ENCODE data around the gene CXCL5. TPM values are rescaled to one million over a fixed set of nuclear protein-coding genes. Genes with fewer than 3 reads are reported as not detected.

The CXCL5 gene
- total and polyA plus RNA-seq, 2 of the 4 experiments (the other 2 are of a cell fraction) = 0.14 TPM; not detected in 1

- Histone ChIP-seq H2BK20ac (ENCODE audit: low read depth, low read length) (no peak overlapping the region), H2BK120ac (ENCODE audit: low read depth, low read length) (no peak overlapping the region), H3K9ac (ENCODE audit: low read depth, low read length) (no peak overlapping the region), H3K9me3 (ENCODE audit: control insufficient read depth, insufficient read depth, low read length) (no peaks in the 10 kb centered on the region), H3K27ac (ENCODE audit: insufficient read depth, low read length) (no peak overlapping the region), H2AFZ (replicated peaks; ENCODE audit: low read length, poor library complexity) (no peak overlapping the region), H3K9me1 (ENCODE audit: insufficient read depth, low read length) (no peaks in the 10 kb centered on the region; the same call in 1 of the 2 replicates), H4K91ac (ENCODE audit: insufficient read depth, low read depth, low read length) (no peak overlapping the region), H3K4me2 (ENCODE audit: low read depth, low read length) (no peak overlapping the region), H3K36me3 (ENCODE audit: control insufficient read depth, insufficient read depth, low read length) (no peaks in the 10 kb centered on the region), H3K56ac (ENCODE audit: extremely low read depth, insufficient read depth, low read length) (no peak overlapping the region), H4K5ac (ENCODE audit: low read depth, low read length) (no peak overlapping the region), H4K20me1 (ENCODE audit: insufficient read depth, low read length) (no peaks in the 10 kb centered on the region), H4K8ac (ENCODE audit: low read depth in 2 of 2, low read length in 2 of 2) (no peak overlapping the region), H3K23ac (ENCODE audit: low read depth, low read length) (no peak overlapping the region), H2AK5ac (ENCODE audit: low read depth, low read length) (no peak overlapping the region), H3K4ac (ENCODE audit: low read depth, low read length) (no peak overlapping the region), H3K4me1 (ENCODE audit: control insufficient read depth, insufficient read depth, low read length) (no peaks in the 10 kb centered on the region), H2BK15ac (ENCODE audit: low read depth, low read length) (no peak overlapping the region), H3K4me3 (ENCODE audit: insufficient read depth, low read depth, low read length) (no peak overlapping the region), H2BK5ac (ENCODE audit: low read depth, low read length, poor library complexity, severe bottlenecking) (no peak overlapping the region), H3K79me1 (ENCODE audit: low read depth in 1 of 2, low read length in 2 of 2) (no peaks in the 10 kb centered on the region), H3K14ac (replicated peaks; ENCODE audit: low read depth, low read length) (no peak overlapping the region), H3K27me3 (ENCODE audit: control insufficient read depth, insufficient read depth, low read length) (peaks cover 10% of the 10 kb centered on the region), H2AK9ac (replicated peaks; ENCODE audit: low read depth, low read length, poor library complexity) (no peak overlapping the region), H3K18ac (ENCODE audit: low read depth, low read length) (no peak overlapping the region)
- BruUV-seq (replicated peaks) = no TSS peak
- in situ Hi-C loops (cut with MboI; ENCODE audit: low sequenced_read_pairs) = no loop called here
- no peak for DNase-seq
- intact Hi-C loops (cut with micrococcal nuclease) = no loop called here
- no peak for ATAC-seq (ENCODE audit: low read depth)
- ChIA-PET POLR2A (ENCODE audit: unreplicated experiment) (no interaction called here), CTCF (no interaction called here)
- WGBS, 2 experiments (ENCODE audit: extremely low coverage in 2 of 2, insufficient read length in 1 of 2) = no CpG with 5 or more reads among the region's 1 CpG
- TF ChIP-seq RFX5 (IDR thresholded peaks at IDR 0.05; ENCODE audit: low read depth, low read length) (no peak), MAZ (IDR thresholded peaks at IDR 0.05; ENCODE audit: borderline replicate concordance, low read depth, low read length) (no peak), RCOR1 (IDR thresholded peaks at IDR 0.05; ENCODE audit: insufficient replicate concordance, low read length) (no peak), MAFK (IDR thresholded peaks at IDR 0.05; ENCODE audit: low read depth, low read length) (no peak), CTCF (conservative IDR thresholded peaks at IDR 0.05; ENCODE audit: low read depth, low read length) (no peak), MXI1 (IDR thresholded peaks at IDR 0.05; ENCODE audit: borderline replicate concordance, low read depth, low read length) (no peak), NFE2L2 (IDR thresholded peaks at IDR 0.05; ENCODE audit: low read depth, low read length) (no peak), USF2 (IDR thresholded peaks at IDR 0.05; ENCODE audit: low read depth, low read length) (no peak), FOS (IDR thresholded peaks at IDR 0.05; ENCODE audit: low read depth, low read length) (no peak), CHD1 (IDR thresholded peaks at IDR 0.05; ENCODE audit: low read depth, low read length) (no peak), RAD21 (IDR thresholded peaks at IDR 0.05; ENCODE audit: low read length) (no peak), BHLHE40 (IDR thresholded peaks at IDR 0.05; ENCODE audit: low read depth, low read length) (no peak), CEBPB (IDR thresholded peaks at IDR 0.05; ENCODE audit: low read depth, low read length) (no peak), SMC3 (IDR thresholded peaks at IDR 0.05; ENCODE audit: low read depth, low read length) (no peak), POLR2A (IDR thresholded peaks at IDR 0.05; ENCODE audit: low read depth, low read length) (no peak), ELK1 (IDR thresholded peaks at IDR 0.05; ENCODE audit: borderline replicate concordance, low read depth, low read length) (no peak)
- dilution Hi-C loops (cut with HindIII; ENCODE audit: low sequenced_read_pairs, unreplicated experiment) = no loop called here
Measured at GRCh38 chr4:73992050-73992449, 6.4 kb downstream of the CXCL5 start.
